Stomach (tissue), 9 donors: Measurements from ENCODE around the gene NOP56. TPM values are rescaled to one million over a fixed set of nuclear protein-coding genes. Genes with fewer than 3 reads are reported as not detected.

ENCODE experiments used
- DNase-seq, 2 donors: peaks; one replicate each; pipeline versions ENCODE4 v3.0.0 to v3.0.0-alpha.2; 2013 to 2019
- H3K27ac ChIP-seq, 5 donors: fragments of 200-600 bp in 4 of 5; sonication (generic) in 4 of 5; one replicate each; pipeline ENCODE4 v1.5.1; 2013 to 2019; ENCODE audit warnings: mild to moderate bottlenecking in 1 of 5, moderate library complexity in 1 of 5
- H3K27me3 ChIP-seq, 3 donors: fragments of 200-600 bp; sonication (generic); one replicate each; pipeline ENCODE4 v1.5.1; 2017 to 2019; ENCODE audit warnings: mixed run types in 1 of 3
- H3K36me3 ChIP-seq, 4 donors: fragments of 200-600 bp; sonication (generic); 1 replicate in 3 of 4; 2 replicates in 1 of 4; pipeline ENCODE4 v1.5.1; 2016 to 2019
- H3K4me1 ChIP-seq, 4 donors: fragments of 200-600 bp; sonication (generic); one replicate each; pipeline ENCODE4 v1.5.1; 2016 to 2019
- H3K4me3 ChIP-seq, 4 donors: fragments of 200-600 bp; sonication (generic) in 3 of 4; one replicate each; pipeline ENCODE4 v1.5.1; 2016 to 2019; ENCODE audit warnings: mild to moderate bottlenecking in 1 of 4
- H3K9me3 ChIP-seq, 4 donors: fragments of 200-600 bp; sonication (generic); one replicate each; pipeline ENCODE4 v1.5.1; 2016 to 2019
- EP300 ChIP-seq: sonication (generic); formaldehyde crosslinking; IDR thresholded peaks from one replicate; pipeline ENCODE4 v1.6.1; 2017; ENCODE audit warnings: antibody characterized with exemption
- POLR2A ChIP-seq, 4 donors: fragments of 450-650 bp; IDR thresholded peaks; one replicate each; pipeline ENCODE4 v1.6.1; 2016; ENCODE audit warnings: antibody characterized with exemption in 4 of 4, control low read depth in 2 of 4, mild to moderate bottlenecking in 1 of 4, moderate library complexity in 1 of 4
- POLR2AphosphoS5 ChIP-seq, 3 donors: sonication (generic); formaldehyde crosslinking; IDR thresholded peaks; one replicate each; pipeline ENCODE4 v1.6.1; 2016; ENCODE audit warnings: antibody characterized with exemption in 3 of 3
- WGBS, 5 donors: extraction: QIAGEN DNeasy Blood & Tissue Kit in 3 of 5; methylation state at CpG; one replicate each; pipeline versions ENCODE4 v1.1.5 to v1.1.7; 2013 to 2018; 5-methylcytosine and 5-hydroxymethylcytosine counted together
- intact Hi-C: fragments of 100-400 bp; cut with DNase I; formaldehyde crosslinking; loops from one replicate; pipeline ENCODE4 v1.15.1; 2023; ENCODE audit warnings: low total_unique reads
- polyA plus RNA-seq, 3 donors: library from polyadenylated mRNA; stranded (reverse); fragments of 200-250 nt; gene quantifications; one replicate each; pipeline ENCODE4 v1.2.3, GENCODE V29; 2013
- total RNA-seq, 5 donors: library from RNA; depleted of rRNA; stranded (reverse); fragments of >200 nt; gene quantifications; one replicate each; pipeline versions ENCODE4 v1.1.0 to v1.2.3, GENCODE V29; 2014 to 2016
- TF ChIP-seq, protein P1 (sequence below), 7 experiments: fragments of 450-650 bp in 4 of 7; fragments of 200-600 bp in 3 of 7; sonication (generic) in 3 of 7; IDR thresholded peaks; one replicate each; pipeline ENCODE4 v1.5.1; 2016 to 2019; ENCODE audit warnings: antibody characterized with exemption in 7 of 7, control low read depth in 2 of 7, mild to moderate bottlenecking in 1 of 7
- donor health status: healthy with polysubstance abuse.
- donor health status: Bipolar disorder and iron deficiency.
- donor health status: healthy.

NOP56 gene
- total and polyA plus RNA-seq, 8 donors, result 42.4 to 157 (median 98.8) TPM

DNA sequence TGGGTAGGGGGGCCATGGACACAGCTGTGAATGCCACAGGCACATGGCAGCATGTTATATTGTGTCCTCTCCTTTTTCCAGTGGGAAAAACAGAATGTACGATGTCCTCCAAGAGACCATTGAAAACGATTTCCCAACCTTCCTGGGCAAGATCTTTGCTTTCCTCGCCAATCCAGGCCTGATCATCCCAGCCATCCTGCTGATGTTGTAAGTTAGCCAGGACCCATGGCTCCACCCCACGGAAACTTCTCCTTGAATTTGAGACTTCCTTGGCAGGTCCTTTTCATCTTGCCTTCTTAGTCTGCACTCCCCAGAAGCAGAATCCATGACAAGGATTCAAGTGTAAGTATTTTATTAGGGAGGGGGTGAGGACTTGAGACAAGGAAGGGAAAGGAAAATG lies 28.2 kb upstream of the NOP56 start:
- Histone ChIP-seq H3K27me3 (peaks cover 0 to under 1% (median 0%) of the 10 kb centered on the region in 3 donors), H3K4me1 (no peaks in the 10 kb centered on the region), H3K36me3 (no peaks in the 10 kb centered on the region), H3K9me3 (peaks cover 0 to 13% (median 10%) of the 10 kb centered on the region in 4 donors), H3K4me3 (no peak overlapping the region), H3K27ac (peak overlapping the region in 1 of 5 donors; percentile 29)
- no peak for DNase-seq
- intact Hi-C loops, result no loop called here
- WGBS, 5 donors, result 68 to 83% (median 76%) methylated on average over 4 of the region's 4 CpGs
- TF ChIP-seq EP300 (no peak), POLR2AphosphoS5 (IDR thresholded peaks at IDR 0.05) (no peak), POLR2A (IDR thresholded peaks at IDR 0.05) (no peak)
- TF ChIP-seq, protein P1, sequence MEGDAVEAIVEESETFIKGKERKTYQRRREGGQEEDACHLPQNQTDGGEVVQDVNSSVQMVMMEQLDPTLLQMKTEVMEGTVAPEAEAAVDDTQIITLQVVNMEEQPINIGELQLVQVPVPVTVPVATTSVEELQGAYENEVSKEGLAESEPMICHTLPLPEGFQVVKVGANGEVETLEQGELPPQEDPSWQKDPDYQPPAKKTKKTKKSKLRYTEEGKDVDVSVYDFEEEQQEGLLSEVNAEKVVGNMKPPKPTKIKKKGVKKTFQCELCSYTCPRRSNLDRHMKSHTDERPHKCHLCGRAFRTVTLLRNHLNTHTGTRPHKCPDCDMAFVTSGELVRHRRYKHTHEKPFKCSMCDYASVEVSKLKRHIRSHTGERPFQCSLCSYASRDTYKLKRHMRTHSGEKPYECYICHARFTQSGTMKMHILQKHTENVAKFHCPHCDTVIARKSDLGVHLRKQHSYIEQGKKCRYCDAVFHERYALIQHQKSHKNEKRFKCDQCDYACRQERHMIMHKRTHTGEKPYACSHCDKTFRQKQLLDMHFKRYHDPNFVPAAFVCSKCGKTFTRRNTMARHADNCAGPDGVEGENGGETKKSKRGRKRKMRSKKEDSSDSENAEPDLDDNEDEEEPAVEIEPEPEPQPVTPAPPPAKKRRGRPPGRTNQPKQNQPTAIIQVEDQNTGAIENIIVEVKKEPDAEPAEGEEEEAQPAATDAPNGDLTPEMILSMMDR (IDR thresholded peaks at IDR 0.05), result no peak

DNA sequence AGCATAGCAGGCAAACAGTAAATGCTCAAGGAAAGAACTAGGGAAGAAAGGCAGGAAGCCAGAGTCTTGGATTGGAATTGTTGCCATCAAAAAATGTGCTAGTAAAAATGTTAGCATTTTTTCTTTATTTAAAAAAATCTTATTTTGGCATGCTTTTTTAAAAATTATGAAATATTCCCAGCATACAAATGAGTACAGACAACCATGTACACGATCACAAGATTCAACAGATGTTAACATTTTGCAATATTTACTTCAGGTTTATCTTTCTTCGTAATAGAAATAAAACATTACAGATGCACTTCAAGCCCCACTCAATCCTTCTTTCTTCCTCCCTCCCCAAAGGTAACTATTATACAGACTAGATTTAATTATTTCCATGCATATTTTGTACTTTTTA lies 27.4 kb upstream of the NOP56 start:
- DNase-seq, result no peak
- Histone ChIP-seq H3K4me1 (no peaks in the 10 kb centered on the region), H3K27me3 (no peaks in the 10 kb centered on the region), H3K27ac (peak overlapping the region in 1 of 5 donors; percentile 29), H3K4me3 (no peak overlapping the region), H3K36me3 (no peaks in the 10 kb centered on the region), H3K9me3 (peaks cover 0 to 13% (median 10%) of the 10 kb centered on the region in 4 donors)
- TF ChIP-seq POLR2AphosphoS5 (IDR thresholded peaks at IDR 0.05) (no peak), POLR2A (IDR thresholded peaks at IDR 0.05) (no peak), EP300 (no peak)
- TF ChIP-seq, protein P1 (IDR thresholded peaks at IDR 0.05), result no peak
- intact Hi-C loops, result no loop called here
- WGBS, 5 donors, result 47 to 72% (median 65%) methylated on average over 2 of the region's 2 CpGs

DNA sequence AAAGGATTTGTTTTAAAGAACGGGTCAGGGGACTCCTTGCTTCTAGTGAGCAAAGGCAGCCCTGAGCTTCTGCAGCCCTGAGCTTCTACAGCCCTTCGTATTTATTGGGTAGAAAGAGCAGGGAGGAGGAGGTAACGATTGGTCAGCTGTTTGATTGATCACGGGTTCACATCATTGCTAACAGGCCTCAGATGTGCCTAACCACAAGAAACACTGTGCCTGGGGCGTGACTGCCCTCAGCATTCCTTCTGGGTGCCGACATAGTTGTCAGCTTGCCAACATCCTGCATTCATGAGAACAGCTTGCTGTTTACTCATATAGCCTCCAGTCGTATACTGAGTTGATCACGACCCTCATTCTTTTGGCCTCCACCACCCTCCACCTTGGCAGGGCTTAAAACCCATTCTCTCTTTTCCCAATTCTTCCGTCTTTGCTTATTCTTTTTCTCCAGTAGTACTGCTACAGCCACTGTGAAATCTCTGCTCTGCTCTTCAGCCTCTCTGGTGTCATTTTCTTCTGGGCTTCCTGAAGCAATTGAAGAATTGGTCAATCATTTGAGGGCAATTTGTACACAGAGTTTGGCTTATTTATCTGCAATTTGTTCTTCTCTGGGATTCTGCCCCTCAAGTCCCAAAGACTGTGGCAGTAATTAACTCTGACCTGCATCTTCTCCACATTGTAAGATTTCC lies 25.4 kb upstream of the NOP56 start:
- DNase-seq, result no peak
- intact Hi-C loops, result no loop called here
- TF ChIP-seq POLR2AphosphoS5 (IDR thresholded peaks at IDR 0.05) (no peak), EP300 (no peak), POLR2A (IDR thresholded peaks at IDR 0.05) (no peak)
- TF ChIP-seq, protein P1 (IDR thresholded peaks at IDR 0.05), result no peak
- Histone ChIP-seq H3K9me3 (peaks cover 0 to 13% (median 10%) of the 10 kb centered on the region in 4 donors), H3K27ac (no peak overlapping the region), H3K36me3 (no peaks in the 10 kb centered on the region), H3K27me3 (peaks cover 0 to 5% (median 0%) of the 10 kb centered on the region in 3 donors), H3K4me3 (no peak overlapping the region), H3K4me1 (no peaks in the 10 kb centered on the region)
- WGBS, 5 donors, result 48 to 55% (median 52%) methylated on average over 9 of the region's 9 CpGs

DNA sequence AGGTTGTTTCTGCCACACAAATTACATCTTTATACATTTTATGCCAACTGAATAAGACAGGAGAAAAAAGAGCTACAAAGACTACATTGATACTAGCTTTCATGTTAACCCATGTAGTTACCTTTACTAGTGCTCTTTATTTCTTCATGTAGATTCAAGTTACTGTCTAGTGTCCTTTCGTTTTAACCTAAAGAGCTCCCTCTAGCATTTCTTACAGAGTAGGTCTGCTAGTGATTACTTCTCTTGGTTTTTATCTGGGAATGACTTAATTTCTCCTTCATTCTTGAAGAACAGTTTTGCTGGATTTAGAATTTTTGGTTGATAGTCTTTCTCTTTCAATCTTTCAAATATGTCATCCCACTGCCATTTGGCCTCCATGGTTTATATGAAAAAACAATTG lies 21.2 kb upstream of the NOP56 start:
- peaks cover 0 to 14% (median 4%) of the 10 kb centered on the region in 3 donors for H3K27me3 ChIP-seq
- DNase-seq, result no peak
- 23 to 40% (median 26%) methylated on average over 1 of the region's 1 CpG for WGBS, 5 donors
- H3K27ac ChIP-seq, result no peak overlapping the region
- H3K36me3 ChIP-seq, result no peaks in the 10 kb centered on the region
- no peak overlapping the region for H3K4me3 ChIP-seq
- intact Hi-C loops, result no loop called here
- TF ChIP-seq POLR2A (IDR thresholded peaks at IDR 0.05) (no peak), EP300 (no peak), POLR2AphosphoS5 (IDR thresholded peaks at IDR 0.05) (no peak)
- TF ChIP-seq, protein P1 (IDR thresholded peaks at IDR 0.05), result no peak
- H3K9me3 ChIP-seq, result peaks cover 0 to 12% (median 7%) of the 10 kb centered on the region in 4 donors
- H3K4me1 ChIP-seq, result peaks cover 0 to 8% (median 3%) of the 10 kb centered on the region in 4 donors
